Astrocyte of the spinal cord (primary cell): ENCODE data around the gene CDK14.
A peak's percentile ranks its signal among the peaks of the same experiment; 100 is the strongest.

Source experiments
- DNase-seq: peaks from one replicate; pipeline ENCODE4 v3.0.0; 2011; ENCODE audit warnings: low read depth, low spot score
- H3K4me3 ChIP-seq: 2 replicates; pipeline ENCODE4 v1.5.1; 2011; ENCODE audit warnings: low read depth, mild to moderate bottlenecking, low read length, moderate library complexity
- CTCF ChIP-seq: IDR thresholded peaks from 2 replicates; pipeline ENCODE4 v1.5.1; 2012; ENCODE audit warnings: low read depth, mild to moderate bottlenecking, low read length, inconsistent platforms
- in situ Hi-C: cut with HindIII; loops from 2 replicates; pipeline ENCODE4 v1.10.0; 2017; ENCODE audit warnings: low sequenced_read_pairs

Gene CDK14

DNA sequence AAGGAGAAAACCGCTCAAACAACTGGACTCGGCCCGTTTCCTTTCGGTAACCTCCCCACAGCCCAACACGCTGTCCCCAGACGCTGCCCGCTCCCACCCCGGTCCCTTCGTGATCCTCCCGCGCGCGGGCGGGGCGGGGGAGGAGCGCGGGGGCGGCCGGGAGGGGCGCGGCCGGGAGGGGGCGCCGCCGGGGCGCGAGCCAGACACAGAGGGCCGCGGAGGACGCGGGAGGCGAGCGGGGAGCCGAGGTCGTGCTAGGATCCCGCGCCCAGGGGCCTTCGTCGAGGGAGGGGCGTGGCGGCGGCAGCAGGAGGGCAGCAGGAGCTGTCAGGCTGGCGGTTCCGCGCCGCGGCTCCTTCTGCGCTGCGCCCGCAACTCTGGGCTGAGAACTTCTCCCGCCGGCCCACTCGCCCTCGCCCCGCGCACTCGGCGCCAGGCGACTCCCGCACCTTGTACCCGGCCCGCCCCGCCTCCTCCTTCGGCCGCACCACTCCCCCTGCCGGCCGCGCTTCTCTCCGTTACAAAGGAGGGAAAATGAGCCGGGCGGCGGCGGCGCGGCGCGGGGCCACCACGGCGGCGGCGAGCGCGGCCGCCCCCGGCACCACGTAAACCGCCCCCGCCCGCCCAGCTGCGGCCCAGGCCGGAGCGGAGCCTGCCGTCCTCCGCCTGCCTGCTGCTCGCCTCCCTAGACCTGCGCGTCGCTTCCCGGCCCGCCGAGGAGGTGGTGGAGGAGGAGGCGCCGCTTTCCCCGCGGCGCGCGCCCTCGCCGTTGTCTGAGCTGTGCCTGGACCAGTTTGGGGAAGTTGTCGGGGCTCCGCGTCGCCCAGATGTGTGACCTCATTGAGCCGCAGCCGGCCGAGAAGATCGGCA is at the start of gene CDK14:
Gene CDK14, plus strand, starts transcription at position 521 of the 870 bp plus-strand sequence. Its CDS starts 307 bp downstream, at position 828.
- H3K4me3 ChIP-seq, result peak within 1 kb of the TSS; percentile 84
- DNase-seq, result peak; percentile 70
- peak; percentile 48 for TF ChIP-seq CTCF
- in situ Hi-C loops, result no loop called here

GRCh38 chr7:90551036-90551435 is 45.1 kb upstream of the CDK14 start:
- in situ Hi-C loops, result no loop called here
- DNase-seq, result no peak
- TF ChIP-seq CTCF, result no peak
- no peak overlapping the region for H3K4me3 ChIP-seq

- peak; percentile 37 for DNase-seq
- H3K4me3 ChIP-seq, result no peak overlapping the region
- TF ChIP-seq CTCF, result peak; percentile 18
- in situ Hi-C loops, result no loop called here
Measured at GRCh38 chr7:90552521-90552920, 43.6 kb upstream of the CDK14 start.

DNA sequence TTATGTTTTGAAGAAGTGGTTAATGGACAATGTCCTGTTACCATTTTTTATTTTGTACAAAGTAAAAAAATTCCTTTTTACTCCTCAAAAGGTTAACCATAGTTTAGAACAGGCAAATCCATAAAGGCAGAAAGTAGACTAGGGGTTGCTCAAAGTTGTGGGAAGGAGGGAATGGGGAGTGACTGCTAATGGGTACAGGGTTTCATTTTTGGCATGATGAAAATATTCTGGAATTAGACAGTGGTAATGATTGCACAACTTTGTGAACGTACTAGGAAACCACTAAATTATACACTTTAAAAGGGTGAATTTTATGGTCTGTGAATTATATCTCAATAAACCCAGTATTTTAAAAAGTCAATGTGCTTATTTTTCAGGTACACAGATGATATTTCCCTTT is 35.4 kb upstream of the CDK14 start:
- no peak for TF ChIP-seq CTCF
- peak; percentile 44 for DNase-seq
- in situ Hi-C loops, result no loop called here
- H3K4me3 ChIP-seq, result no peak overlapping the region

DNA sequence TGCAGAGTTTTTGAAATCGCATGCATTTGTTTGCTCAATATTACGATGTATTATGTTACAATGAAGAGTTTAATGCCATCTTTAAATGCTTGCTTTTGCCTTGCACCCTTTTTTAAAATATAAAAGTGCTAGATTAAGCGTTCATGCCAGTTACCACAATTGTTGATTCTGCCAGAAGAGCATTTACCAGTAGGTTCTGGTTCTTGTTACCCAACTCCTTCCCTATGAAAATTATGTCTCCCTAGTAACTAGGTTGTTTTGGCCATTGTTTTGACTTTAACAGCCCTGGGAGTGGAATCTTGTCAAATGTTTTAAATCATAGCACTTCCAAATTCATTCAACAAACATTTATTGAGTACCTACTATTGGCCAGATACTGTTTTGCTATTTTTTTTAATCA is 32.8 kb upstream of the CDK14 start:
- TF ChIP-seq CTCF, result no peak
- no peak for DNase-seq
- H3K4me3 ChIP-seq, result no peak overlapping the region
- in situ Hi-C loops, result no loop called here

GRCh38 chr7:90564455-90564854 is 31.7 kb upstream of the CDK14 start:
- no peak for DNase-seq
- TF ChIP-seq CTCF, result no peak
- in situ Hi-C loops, result no loop called here
- no peak overlapping the region for H3K4me3 ChIP-seq
